ENCODE results near the gene HMGXB3. TPM values are rescaled to one million over a fixed set of nuclear protein-coding genes. Genes with fewer than 3 reads are reported as not detected.

Gene HMGXB3
- total RNA-seq, 2 donors from 2014 or later: 22.6 to 43.5 TPM

- H3K27me3 ChIP-seq: no peaks in the 10 kb centered on the region
- no peak for ATAC-seq
- TF ChIP-seq POLR2A (IDR thresholded peaks at IDR 0.05) (no peak), CTCF (IDR thresholded peaks at IDR 0.05) (no peak)
- intact Hi-C loops (cut with DNase I): no loop called here
- no peak overlapping the region for H3K4me3 ChIP-seq
- H3K4me1 ChIP-seq: no peaks in the 10 kb centered on the region
- DNase-seq: no peak
- H3K36me3 ChIP-seq (replicated peaks in 1 of 2; ENCODE audit: insufficient read depth in 1 of 2, low read depth in 2 of 2): no peaks in the 10 kb centered on the region
- WGBS, 2 donors: 84 to 89% methylated on average over 8 of the region's 8 CpGs
- no peaks in the 10 kb centered on the region for H3K9me3 ChIP-seq
- H3K27ac ChIP-seq: no peak overlapping the region
These were observed 77.7 kb downstream of the HMGXB3 start for GRCh38 chr5:150077996-150078801.

GRCh38 chr5:150078802-150079689, 78.5 kb downstream of the HMGXB3 start:
- 83% methylated on average over 5 to 7 of the region's 7 CpGs for WGBS, 2 donors
- no peak overlapping the region for H3K4me3 ChIP-seq
- H3K27ac ChIP-seq: no peak overlapping the region

GRCh38 chr5:150079909-150080461, 79.4 kb downstream of the HMGXB3 start:
- DNase-seq (no peak), ATAC-seq (no peak)
- Histone ChIP-seq H3K9me3 (no peaks in the 10 kb centered on the region), H3K27ac (no peak overlapping the region), H3K4me3 (no peak overlapping the region), H3K4me1 (no peaks in the 10 kb centered on the region), H3K36me3 (replicated peaks in 1 of 2; ENCODE audit: insufficient read depth in 1 of 2, low read depth in 2 of 2) (no peaks in the 10 kb centered on the region), H3K27me3 (no peaks in the 10 kb centered on the region)
- intact Hi-C loops (cut with DNase I): no loop called here
- 87 to 92% methylated on average over 17 to 19 of the region's 19 CpGs for WGBS, 2 donors
- no peak for TF ChIP-seq POLR2A (IDR thresholded peaks at IDR 0.05)
- no peak for TF ChIP-seq CTCF (IDR thresholded peaks at IDR 0.05)

More at GRCh38 chr5:150078802-150079689, 78.5 kb downstream of the HMGXB3 start:
- H3K36me3 ChIP-seq (replicated peaks in 1 of 2; ENCODE audit: insufficient read depth in 1 of 2, low read depth in 2 of 2): no peaks in the 10 kb centered on the region
- no peaks in the 10 kb centered on the region for H3K9me3 ChIP-seq
- DNase-seq: no peak
- no peak for ATAC-seq
- no peaks in the 10 kb centered on the region for H3K27me3 ChIP-seq
- H3K4me1 ChIP-seq: no peaks in the 10 kb centered on the region
- intact Hi-C loops (cut with DNase I): no loop called here
- TF ChIP-seq CTCF (IDR thresholded peaks at IDR 0.05) (no peak), POLR2A (IDR thresholded peaks at IDR 0.05) (no peak)

- Histone ChIP-seq H3K36me3 (replicated peaks in 1 of 2; ENCODE audit: insufficient read depth in 1 of 2, low read depth in 2 of 2) (no peaks in the 10 kb centered on the region), H3K4me3 (no peak overlapping the region), H3K9me3 (no peaks in the 10 kb centered on the region), H3K4me1 (no peaks in the 10 kb centered on the region), H3K27ac (no peak overlapping the region), H3K27me3 (no peaks in the 10 kb centered on the region)
- ATAC-seq: no peak
- intact Hi-C loops (cut with DNase I): no loop called here
- WGBS, 2 donors: 62 to 78% methylated on average over 5 to 15 of the region's 15 CpGs
- DNase-seq: no peak
- no peak for TF ChIP-seq POLR2A (IDR thresholded peaks at IDR 0.05)
- no peak for TF ChIP-seq CTCF (IDR thresholded peaks at IDR 0.05)
These were observed 80.3 kb downstream of the HMGXB3 start for GRCh38 chr5:150080696-150081435.

Data from body of pancreas (tissue), 4 donors.